Stimulated activated naive B cell treated with anti-CD40 and anti-IgM and Interleukin-4, amounts not matched to agents 10 μg/mL and 1 μg/mL and 100 μg/mL, for 72 hours (primary cell): Measurements from ENCODE around the gene ZNF615.
"Not testable (repeated sequence)": the region's sequence is repeated elsewhere in the genome, so short reads cannot be mapped to it uniquely, and the experiment has no call there.

Experiments used
- ATAC-seq, 2 donors: fragments of 150-1000 bp; cut with Tn5 transposase; replicated peaks; 2 replicates each; pipeline ENCODE4 v1.10.0; 2021; ENCODE audit warnings: moderate library complexity in 1 of 2
- DNase-seq: peaks from one replicate; pipeline ENCODE4 v3.0.0; 2021
- H3K27ac Mint-ChIP-seq: one replicate; pipeline ENCODE4 v1.8.0; 2022; ENCODE audit warnings: mild to moderate bottlenecking, mixed read lengths
- H3K27me3 Mint-ChIP-seq, 2 donors: one replicate each; pipeline ENCODE4 v1.8.0; 2022; ENCODE audit warnings: mixed read lengths in 2 of 2
- H3K36me3 Mint-ChIP-seq, 2 donors: one replicate each; pipeline ENCODE4 v1.8.0; 2022; ENCODE audit warnings: mixed read lengths in 2 of 2, mild to moderate bottlenecking in 1 of 2
- H3K4me1 Mint-ChIP-seq, 2 donors: one replicate each; pipeline ENCODE4 v1.8.0; 2022; ENCODE audit warnings: mixed read lengths in 2 of 2, mild to moderate bottlenecking in 1 of 2
- H3K4me3 Mint-ChIP-seq, 2 donors: one replicate each; pipeline ENCODE4 v1.8.0; 2022; ENCODE audit warnings: mild to moderate bottlenecking in 2 of 2, mixed read lengths in 2 of 2, moderate library complexity in 1 of 2
- H3K9me3 Mint-ChIP-seq, 2 donors: one replicate each; pipeline ENCODE4 v1.8.0; 2022; ENCODE audit warnings: mixed read lengths in 2 of 2, mild to moderate bottlenecking in 1 of 2

Gene ZNF615

DNA sequence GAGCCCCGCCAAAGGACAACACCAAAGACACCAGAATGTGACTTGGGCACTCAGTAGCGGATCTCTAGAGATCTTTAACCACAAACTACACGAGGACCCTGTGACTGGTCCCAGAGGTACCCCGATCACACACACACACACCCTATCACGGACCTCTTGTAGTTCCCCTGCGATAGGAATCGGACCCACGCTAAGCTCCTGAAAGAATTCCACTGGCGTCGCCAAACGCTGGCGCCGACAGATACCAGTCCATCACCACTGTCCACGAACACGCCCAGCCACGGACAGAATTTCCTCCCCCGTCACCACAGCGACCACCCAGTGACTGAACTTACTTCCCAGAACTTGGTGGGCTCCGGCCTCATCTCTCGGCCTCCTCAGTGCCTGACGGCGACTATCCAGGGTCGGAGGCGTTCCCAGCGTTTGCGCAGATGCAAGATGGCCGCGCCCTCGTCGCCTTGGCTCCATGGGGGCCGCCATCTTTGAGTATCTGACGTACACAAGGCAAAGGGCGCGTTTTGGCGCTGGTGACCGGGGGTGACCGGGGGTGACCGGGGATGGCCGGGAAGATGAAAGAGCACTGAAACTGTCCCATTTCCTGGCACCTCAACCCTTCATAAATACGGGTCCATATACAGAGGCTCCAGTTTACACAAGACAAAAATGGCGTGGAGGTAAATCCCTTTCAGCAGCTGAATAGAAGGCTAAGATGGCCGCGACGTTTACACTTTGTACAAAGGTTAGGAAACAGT lies at the start of gene ZNF615:
ZNF615 (minus strand) TSS at position 406 of the 752 bp plus-strand sequence. CDS start 4,500 bp downstream, outside the sequence.
- DNase-seq (peak; percentile 86), ATAC-seq (peak; percentile 92 to 98)
- Mint-ChIP-seq H3K4me1 (peaks cover 7 to 10% of the 10 kb centered on the region in 2 donors), H3K9me3 (peaks cover 14 to 20% of the 10 kb centered on the region in 2 donors), H3K36me3 (peaks cover 42 to 57% of the 10 kb centered on the region in 2 donors), H3K4me3 (peak within 1 kb of the TSS; percentile 89 to 98), H3K27ac (peak within 1 kb of the TSS; percentile 99), H3K27me3 (no peaks in the 10 kb centered on the region)

DNA sequence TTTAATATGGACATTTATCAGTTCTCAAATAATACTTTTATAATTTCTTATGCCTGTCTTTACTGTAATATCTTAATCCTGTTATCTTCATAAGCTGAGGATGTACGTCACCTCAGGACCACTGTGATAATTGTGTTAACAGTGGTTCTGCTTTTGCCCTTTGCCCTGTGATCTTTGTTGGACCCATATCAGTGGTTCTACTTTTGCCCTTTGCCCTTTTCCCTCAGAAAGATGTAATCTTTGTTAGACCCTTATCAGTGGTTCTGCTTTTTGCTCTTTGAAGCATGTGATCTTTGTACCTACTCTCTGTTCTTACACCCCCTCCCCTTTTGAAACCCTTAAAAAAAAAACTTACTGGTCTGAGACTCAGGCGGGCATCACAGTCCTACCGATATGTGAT lies 48.5 kb upstream of the ZNF615 start:
- ATAC-seq, H3K4me1 Mint-ChIP-seq, DNase-seq, H3K27me3 Mint-ChIP-seq, H3K27ac Mint-ChIP-seq, H3K4me3 Mint-ChIP-seq: not testable (repeated sequence)
- H3K36me3 Mint-ChIP-seq = peaks cover 72 to 78% of the 10 kb centered on the region in 2 donors
- H3K9me3 Mint-ChIP-seq = peaks cover 44 to 50% of the 10 kb centered on the region in 2 donors

DNA sequence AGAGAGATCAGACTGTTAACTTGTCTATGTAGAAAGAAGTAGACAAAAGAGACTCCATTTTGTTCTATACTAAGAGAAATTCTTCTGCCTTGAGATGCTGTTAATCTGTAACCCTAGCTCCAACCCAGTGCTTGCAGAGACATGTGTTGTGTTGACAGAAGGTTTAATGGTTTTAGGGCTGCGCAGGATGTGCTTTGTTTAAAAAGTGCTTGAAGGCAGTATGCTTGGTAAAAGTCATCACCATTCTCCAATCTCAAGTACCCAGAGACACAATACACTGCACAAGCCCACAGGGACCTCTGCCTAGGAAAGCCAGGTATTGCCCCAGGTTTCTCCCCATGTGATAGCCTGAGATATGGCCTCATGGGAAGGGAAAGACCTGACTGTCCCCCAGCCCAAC lies 43.7 kb upstream of the ZNF615 start:
- H3K27ac Mint-ChIP-seq, ATAC-seq, H3K4me3 Mint-ChIP-seq, H3K27me3 Mint-ChIP-seq, DNase-seq: not testable (repeated sequence)
- Mint-ChIP-seq H3K9me3 (peaks cover 38 to 40% of the 10 kb centered on the region in 2 donors), H3K4me1 (peaks cover 11 to 21% of the 10 kb centered on the region in 2 donors), H3K36me3 (peaks cover 58 to 69% of the 10 kb centered on the region in 2 donors)

DNA sequence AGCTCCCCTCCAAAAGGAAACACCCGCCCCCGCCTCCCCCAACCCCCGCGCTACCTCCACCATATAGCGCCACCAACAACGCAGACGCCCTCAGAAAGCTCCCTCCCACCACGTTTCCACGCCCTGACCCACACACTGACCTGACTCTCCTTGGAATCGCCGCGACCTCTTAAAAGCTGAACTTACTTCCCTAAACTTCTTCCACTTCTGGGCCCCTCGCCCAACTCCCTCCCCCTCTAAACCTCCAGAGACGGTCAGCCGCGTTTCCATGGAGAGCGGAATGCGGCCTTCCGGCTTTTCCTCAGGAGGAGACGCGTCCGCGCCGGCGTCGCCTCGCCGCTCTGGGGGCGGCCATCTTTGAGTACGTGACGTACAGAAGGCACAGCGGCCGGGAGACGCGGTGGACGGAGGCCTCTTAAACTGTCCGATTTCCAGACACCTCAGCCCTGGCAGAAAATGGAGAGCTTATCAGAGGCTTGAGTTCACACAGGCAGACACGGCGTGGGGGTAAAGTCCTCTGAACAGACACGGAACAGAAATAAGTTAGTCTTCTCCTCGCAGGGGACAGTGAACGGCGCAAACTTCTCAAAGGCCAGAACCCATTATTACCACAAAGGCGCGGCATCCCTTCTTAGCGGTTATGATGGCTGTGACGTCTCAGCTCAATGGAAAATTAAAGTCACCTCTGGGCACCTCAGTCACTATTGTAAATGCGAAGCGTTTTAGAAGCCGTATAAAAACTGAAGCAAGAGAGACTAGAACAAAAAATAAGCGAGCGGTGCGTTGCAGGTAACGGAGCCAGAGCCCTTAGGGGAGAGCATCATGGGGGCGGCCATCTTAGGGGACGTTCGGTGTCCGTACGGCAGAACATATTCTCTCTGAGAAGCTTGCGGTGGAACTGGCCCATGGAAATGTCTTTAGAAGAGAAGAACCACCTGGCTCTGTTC lies 40.8 kb upstream of the ZNF615 start, which contains the start of gene ZNF432:
ZNF432 (minus strand) TSS at position 284 of the 947 bp plus-strand sequence. CDS start 1,970 bp downstream, outside the sequence.
- Mint-ChIP-seq H3K4me1 (peaks cover 11 to 21% of the 10 kb centered on the region in 2 donors), H3K36me3 (peaks cover 50 to 66% of the 10 kb centered on the region in 2 donors), H3K4me3 (peak within 1 kb of the TSS; percentile 95 to 96), H3K27me3 (no peaks in the 10 kb centered on the region), H3K9me3 (peaks cover 21 to 29% of the 10 kb centered on the region in 2 donors), H3K27ac (peak within 1 kb of the TSS; percentile 100)
- peak; percentile 89 to 92 for ATAC-seq
- peak; percentile 85 for DNase-seq

DNA sequence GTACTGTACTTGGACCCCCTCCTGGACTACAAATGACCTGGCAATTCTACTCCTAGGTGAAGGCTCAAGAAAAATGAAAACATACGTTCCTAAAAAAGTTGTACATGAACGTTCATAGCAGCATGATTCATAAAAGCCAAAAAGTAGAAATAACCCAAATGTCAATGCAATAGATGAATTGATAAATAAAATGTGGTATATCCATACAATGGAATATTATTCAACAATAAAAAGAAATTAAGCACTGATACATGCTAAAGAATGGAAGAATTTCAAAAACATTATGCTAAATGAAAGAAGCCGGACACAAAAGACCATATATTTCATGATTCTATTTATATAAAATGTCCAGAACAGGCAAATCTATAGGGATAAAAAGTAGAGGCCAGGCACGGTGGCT lies 31.2 kb upstream of the ZNF615 start:
- Mint-ChIP-seq H3K9me3 (peaks cover 27 to 42% of the 10 kb centered on the region in 2 donors), H3K4me3 (no peak overlapping the region), H3K4me1 (no peaks in the 10 kb centered on the region), H3K27ac (no peak overlapping the region), H3K36me3 (peaks cover 77 to 93% of the 10 kb centered on the region in 2 donors), H3K27me3 (no peaks in the 10 kb centered on the region)
- DNase-seq = no peak
- no peak for ATAC-seq

DNA sequence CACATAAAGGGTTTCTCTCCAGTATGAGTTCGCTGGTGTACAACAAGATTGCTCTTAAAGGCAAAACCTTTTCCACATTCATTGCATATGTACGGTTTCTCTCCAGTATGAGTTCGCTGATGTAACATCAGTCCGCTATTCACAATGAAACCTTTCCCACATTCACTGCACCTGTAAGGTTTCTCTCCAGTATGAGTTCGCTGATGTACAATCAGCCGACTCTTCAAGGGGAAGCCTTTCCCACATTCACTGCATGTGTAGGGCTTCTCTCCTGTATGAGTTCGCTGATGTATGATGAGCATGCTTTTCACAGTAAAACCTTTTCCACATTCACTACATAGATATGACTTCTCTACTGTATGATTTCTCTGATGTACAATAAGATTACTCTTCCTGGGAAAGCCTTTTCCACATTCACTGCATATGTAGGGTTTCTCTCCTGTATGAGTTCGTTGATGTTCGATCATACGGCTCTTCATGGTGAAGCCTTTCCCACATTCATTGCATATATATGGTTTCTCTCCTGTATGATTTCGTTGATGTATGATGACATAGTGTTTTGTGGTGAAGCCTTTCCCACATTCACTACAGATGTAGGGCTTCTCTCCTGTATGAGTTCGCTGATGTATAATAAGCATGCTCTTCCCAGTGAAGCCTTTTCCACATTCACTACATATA lies 26.2 kb upstream of the ZNF615 start:
- H3K4me1 Mint-ChIP-seq = no peaks in the 10 kb centered on the region
- H3K4me3 Mint-ChIP-seq = no peak overlapping the region
- DNase-seq (no peak), ATAC-seq (no peak)
- no peaks in the 10 kb centered on the region for H3K27me3 Mint-ChIP-seq
- H3K27ac Mint-ChIP-seq = peak overlapping the region; percentile 37
- H3K36me3 Mint-ChIP-seq = peaks cover 71 to 82% of the 10 kb centered on the region in 2 donors
- H3K9me3 Mint-ChIP-seq = peaks cover 28 to 40% of the 10 kb centered on the region in 2 donors

DNA sequence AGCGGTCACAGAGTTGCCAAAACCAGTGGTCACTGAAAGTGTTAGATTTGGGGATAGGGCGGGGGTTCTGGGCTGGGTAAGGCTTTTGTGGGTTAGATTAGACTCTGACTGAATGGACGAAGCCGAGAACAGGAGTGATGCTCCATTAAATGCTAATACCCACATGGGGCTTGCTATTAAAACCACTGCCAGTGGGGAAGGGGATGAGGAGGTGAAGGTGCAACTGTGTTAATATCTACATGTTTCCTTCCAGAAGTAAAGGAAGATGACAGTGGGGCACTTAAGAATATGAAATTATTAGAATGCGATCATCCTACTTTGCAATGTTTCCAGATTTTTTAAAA lies 20.7 kb upstream of the ZNF615 start:
- peak; percentile 35 for ATAC-seq
- peaks cover 14 to 18% of the 10 kb centered on the region in 2 donors for H3K4me1 Mint-ChIP-seq
- no peaks in the 10 kb centered on the region for H3K27me3 Mint-ChIP-seq
- peaks cover 51 to 71% of the 10 kb centered on the region in 2 donors for H3K36me3 Mint-ChIP-seq
- H3K4me3 Mint-ChIP-seq = peak overlapping the region; percentile 95 to 99
- peaks cover 11% of the 10 kb centered on the region in 2 donors for H3K9me3 Mint-ChIP-seq
- H3K27ac Mint-ChIP-seq = peak overlapping the region; percentile 99
- no peak for DNase-seq

DNA sequence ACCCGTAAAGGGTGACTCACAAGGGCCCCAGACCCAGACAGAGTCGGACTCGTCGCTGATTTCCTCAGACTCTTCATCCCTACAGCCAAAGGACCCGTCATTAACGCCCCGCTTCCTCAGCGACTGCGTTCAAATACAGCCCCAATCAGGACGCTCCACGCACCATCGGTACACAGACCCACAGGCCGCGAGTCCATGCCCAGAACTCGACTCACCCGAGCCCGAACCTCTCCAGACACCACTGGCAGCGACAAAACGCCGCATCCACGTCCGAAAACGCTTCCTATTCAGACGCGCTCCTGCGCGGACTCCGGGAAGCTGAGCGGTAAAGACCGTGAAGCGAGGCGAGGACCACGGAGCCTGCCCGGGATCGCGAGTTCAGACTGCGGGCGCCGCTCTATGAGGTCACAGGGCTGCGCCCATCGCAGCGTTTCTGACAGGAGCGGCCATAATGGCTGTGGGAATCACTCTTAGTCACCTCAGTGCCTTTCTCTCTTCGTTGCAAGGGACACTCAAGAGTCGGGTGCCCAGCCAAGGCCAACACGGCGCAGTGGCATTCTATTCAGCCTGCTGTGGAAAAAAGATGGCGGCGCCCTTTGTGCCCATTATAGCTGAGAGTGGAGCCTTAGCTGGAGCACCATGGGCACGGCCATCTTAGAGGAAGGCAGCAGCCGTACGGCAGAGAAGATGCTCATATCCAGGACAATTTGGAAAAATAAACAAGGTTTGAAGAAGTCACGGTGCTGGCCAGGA lies 20.2 kb upstream of the ZNF615 start, which contains the start of gene ZNF614:
ZNF614 (minus strand) TSS at position 353 of the 753 bp plus-strand sequence. CDS start 2,634 bp downstream, outside the sequence.
- Mint-ChIP-seq H3K4me1 (peaks cover 14 to 18% of the 10 kb centered on the region in 2 donors), H3K36me3 (peaks cover 51 to 71% of the 10 kb centered on the region in 2 donors), H3K27ac (peak within 1 kb of the TSS; percentile 99), H3K9me3 (peaks cover 9% of the 10 kb centered on the region in 2 donors), H3K27me3 (no peaks in the 10 kb centered on the region), H3K4me3 (peak within 1 kb of the TSS; percentile 95 to 99)
- peak; percentile 93 to 96 for ATAC-seq
- DNase-seq = peak; percentile 85

DNA sequence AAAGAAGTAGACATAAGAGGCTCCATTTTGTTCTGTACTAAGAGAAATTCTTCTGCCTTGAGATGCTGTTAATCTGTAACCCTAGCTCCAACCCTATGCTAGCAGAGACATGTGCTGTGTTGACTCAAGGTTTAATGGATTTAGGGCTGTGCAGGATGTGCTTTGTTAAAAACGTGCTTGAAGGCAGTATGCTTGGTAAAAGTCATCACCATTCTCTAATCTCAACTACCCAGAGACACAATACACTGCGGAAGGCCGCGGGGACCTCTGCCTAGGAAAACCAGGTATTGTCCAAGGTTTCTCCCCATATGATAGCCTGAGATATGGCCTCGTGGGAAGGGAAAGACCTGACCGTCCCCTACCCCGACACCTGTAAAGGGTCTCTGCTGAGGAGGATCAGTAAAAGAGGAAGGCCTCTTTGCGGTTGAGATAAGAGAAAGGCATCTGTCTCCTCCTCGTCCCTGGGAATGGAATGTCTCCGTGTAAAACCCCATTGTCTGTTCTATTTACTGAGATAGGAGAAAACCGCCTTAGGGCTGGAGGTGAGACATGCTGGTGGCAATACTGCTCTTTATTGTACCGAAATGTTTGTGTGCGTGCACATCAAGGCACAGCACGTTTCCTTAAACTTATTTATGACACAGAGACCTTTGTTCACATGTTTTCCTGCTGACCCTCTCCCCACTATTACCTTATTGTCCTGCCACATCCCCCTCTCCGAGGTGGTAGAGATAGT lies 18.4 kb upstream of the ZNF615 start:
- H3K36me3 Mint-ChIP-seq = peaks cover 58 to 77% of the 10 kb centered on the region in 2 donors
- peaks cover 12 to 15% of the 10 kb centered on the region in 2 donors for H3K9me3 Mint-ChIP-seq
- H3K4me3 Mint-ChIP-seq = peak overlapping the region in 1 of 2 donors; percentile 31
- H3K27me3 Mint-ChIP-seq, H3K27ac Mint-ChIP-seq, ATAC-seq, DNase-seq: not testable (repeated sequence)
- peaks cover 14 to 18% of the 10 kb centered on the region in 2 donors for H3K4me1 Mint-ChIP-seq

DNA sequence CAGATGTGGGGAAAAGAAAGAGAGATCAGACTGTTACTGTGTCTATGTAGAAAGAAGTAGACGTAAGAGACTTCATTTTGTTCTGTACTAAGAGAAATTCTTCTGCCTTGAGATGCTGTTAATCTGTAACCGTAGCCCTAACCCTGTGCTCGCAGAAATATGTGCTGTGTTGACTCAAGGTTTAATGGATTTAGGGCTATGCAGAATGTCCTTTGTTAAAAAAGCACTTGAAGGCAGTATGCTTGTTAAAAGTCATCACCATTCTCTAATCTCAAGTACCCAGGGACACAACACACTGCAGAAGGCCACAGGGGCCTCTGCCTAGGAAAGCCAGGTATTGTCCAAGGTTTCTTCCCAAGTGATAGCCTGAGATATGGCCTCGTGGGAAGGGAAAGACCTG lies 16.5 kb upstream of the ZNF615 start:
- Mint-ChIP-seq H3K9me3 (peaks cover 22 to 25% of the 10 kb centered on the region in 2 donors), H3K4me1 (peaks cover 16 to 18% of the 10 kb centered on the region in 2 donors), H3K36me3 (peaks cover 67 to 81% of the 10 kb centered on the region in 2 donors), H3K27ac (peak overlapping the region; percentile 81)
- H3K4me3 Mint-ChIP-seq, DNase-seq, H3K27me3 Mint-ChIP-seq, ATAC-seq: not testable (repeated sequence)

DNA sequence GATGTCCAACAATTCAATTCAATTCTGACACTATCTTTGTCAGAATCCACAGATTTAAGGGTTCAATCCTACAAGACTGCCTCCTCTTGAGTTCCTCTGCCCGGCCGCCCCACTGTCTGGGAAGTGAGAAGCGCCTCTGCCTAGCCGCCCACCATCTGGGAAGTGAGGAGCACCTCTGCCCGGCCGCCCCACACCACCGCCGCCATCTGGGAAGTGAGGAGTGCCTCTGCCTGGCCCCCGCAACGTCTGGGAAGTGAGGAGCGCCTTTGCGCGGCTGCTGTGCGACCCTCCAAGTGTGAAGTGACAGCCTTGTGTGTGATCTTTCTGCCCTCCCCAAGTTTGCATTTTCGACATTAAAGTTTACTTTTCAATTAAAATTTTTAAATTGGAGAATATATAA lies 14.2 kb upstream of the ZNF615 start:
- DNase-seq (no peak), ATAC-seq (no peak)
- Mint-ChIP-seq H3K27me3 (no peaks in the 10 kb centered on the region), H3K4me3 (no peak overlapping the region), H3K36me3 (peaks cover 88 to 98% of the 10 kb centered on the region in 2 donors), H3K4me1 (peaks cover 11 to 13% of the 10 kb centered on the region in 2 donors), H3K9me3 (peaks cover 23 to 25% of the 10 kb centered on the region in 2 donors), H3K27ac (no peak overlapping the region)

DNA sequence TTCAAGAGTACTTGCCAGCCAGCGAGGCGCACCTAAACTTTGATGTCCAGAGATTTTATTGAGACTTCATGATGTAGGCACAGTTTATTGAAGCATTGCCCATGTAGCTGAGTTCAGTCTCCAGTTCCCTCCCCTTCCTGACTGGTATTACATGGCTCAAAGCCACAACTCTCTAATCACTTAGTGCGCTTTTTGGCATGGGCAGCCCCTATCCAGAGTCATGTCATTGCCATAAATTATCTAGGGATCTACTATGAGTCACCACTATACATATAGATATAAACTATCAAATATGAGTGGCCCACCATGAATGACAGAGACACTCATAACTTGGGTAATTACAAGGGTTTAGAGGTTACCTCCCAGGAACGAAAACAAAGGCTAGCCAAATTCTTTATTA lies 12.5 kb upstream of the ZNF615 start:
- no peak overlapping the region for H3K27ac Mint-ChIP-seq
- peaks cover 0 to 2% of the 10 kb centered on the region in 2 donors for H3K4me1 Mint-ChIP-seq
- ATAC-seq = no peak
- H3K36me3 Mint-ChIP-seq = peaks cover 91 to 98% of the 10 kb centered on the region in 2 donors
- H3K9me3 Mint-ChIP-seq = peaks cover 29 to 32% of the 10 kb centered on the region in 2 donors
- H3K27me3 Mint-ChIP-seq = no peaks in the 10 kb centered on the region
- no peak for DNase-seq
- H3K4me3 Mint-ChIP-seq = no peak overlapping the region
